Tongue (tissue), 3 donors: ENCODE results near the gene QSER1. TPM values are rescaled to one million over a fixed set of nuclear protein-coding genes. Genes with fewer than 3 reads are reported as not detected.
"Not testable (repeated sequence)": the region's sequence is repeated elsewhere in the genome, so short reads cannot be mapped to it uniquely, and the experiment has no call there.

Source experiments
- DNase-seq: peaks from one replicate; pipeline ENCODE4 v3.0.0-alpha.2; 2015
- small RNA-seq: library from RNA; depleted of rRNA; stranded (forward); fragments of <200 nt; gene quantifications from one replicate; pipeline ENCODE3, GENCODE V24; 2014; ENCODE audit warnings: low replicate concordance
- total RNA-seq: library from RNA; depleted of rRNA; stranded (reverse); fragments of >200 nt; gene quantifications from one replicate; pipeline ENCODE4 v1.2.3, GENCODE V29; 2014

QSER1 gene
- total RNA-seq, 1 donor from 2014 or later, result 40.9 TPM

DNA sequence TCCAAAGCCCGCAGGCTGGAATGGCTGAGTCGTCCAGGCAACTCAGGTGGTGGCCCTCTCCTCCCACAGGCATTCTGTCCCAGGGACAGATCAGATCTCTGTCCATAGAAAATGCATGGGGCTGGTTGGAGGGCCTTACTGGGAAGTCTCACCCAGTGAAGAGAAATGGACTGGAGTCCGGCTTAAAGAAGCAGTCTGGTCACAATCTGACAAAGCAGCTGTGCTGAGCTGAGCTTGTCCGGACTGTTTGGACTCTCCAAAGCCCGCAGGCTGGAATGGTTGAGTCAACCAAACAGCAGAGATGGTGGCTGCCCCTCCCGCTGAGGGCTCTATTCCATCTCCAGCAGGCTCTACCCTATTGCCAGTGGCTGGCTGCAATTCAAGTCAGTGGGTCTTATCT is 108.7 kb downstream of the QSER1 start:
- no peak for DNase-seq

DNA sequence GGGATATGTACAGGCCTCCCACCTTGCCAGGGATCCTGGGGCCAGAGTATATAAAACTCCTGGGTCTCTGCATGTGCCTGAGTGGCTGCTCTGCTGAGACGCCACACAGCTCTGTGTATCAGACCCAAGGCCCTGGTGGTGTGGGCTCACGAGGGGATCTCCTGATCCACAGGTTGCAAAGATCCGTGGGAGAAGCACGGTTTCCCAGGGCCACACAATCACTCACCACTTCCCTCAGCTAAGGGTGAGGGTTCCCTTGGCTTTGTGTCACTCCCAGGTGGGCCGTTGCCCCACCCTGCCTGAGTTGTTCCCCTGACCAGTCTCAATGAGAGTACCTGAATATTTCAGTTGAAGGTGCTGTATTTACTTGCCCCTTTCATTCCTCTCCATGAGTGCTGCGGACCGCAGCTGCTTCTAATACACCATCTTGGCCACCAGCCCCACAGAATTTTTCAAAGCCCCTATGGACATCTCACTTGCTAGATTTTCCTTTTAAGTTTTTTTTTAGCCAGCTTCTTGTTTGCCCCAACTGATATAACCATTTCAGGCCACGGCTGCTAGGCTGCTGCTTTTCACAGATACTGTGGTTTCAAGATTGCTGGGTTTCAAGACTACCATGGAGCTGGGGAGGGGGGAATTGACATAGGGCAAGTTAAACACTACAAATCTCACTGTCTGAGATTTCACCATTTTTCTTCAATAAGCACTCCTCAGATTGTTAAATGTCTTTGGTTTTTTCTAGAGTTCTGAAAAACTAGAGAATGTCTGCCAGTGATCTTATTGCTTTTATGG is 109.3 kb downstream of the QSER1 start:
- DNase-seq, result no peak

DNA sequence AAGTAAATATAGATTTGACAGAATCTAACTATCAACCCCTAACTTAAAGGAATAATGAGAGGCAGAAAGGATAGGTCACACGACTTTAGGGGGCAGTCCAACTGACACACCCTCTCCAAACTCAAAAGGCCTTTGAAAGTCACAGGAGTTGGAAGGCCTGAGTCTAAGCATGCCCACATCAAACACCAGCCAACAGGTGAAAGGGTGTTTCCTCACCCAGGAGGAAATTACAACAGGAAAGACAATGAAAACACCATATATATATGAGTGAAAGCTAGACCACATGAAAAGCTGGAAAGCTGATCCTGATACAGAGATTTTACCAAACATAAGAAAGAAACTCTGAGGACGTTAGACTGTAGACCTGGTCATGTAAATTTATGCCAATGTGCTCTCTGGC is 112.6 kb downstream of the QSER1 start:
- DNase-seq, result no peak

DNA sequence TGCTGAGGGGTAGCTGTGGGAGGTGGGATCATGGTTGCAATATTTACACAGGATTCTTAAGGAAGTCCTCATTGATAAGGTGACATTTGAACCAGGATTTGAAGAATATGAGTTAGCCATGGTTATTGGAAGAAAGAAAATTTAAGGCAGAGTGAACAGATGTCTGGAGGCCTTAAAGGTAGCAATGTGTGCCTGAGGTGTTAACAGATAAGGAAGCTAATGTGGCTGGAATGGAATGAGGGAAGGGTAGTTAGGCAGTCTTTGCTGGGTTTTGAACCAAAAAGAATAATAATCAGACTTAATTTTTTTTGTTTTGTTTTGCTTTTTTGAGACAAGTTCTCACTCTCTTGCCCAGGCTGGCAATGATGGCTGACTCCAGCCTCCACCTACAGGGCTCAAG is 113.4 kb downstream of the QSER1 start:
- DNase-seq, result no peak

DNA sequence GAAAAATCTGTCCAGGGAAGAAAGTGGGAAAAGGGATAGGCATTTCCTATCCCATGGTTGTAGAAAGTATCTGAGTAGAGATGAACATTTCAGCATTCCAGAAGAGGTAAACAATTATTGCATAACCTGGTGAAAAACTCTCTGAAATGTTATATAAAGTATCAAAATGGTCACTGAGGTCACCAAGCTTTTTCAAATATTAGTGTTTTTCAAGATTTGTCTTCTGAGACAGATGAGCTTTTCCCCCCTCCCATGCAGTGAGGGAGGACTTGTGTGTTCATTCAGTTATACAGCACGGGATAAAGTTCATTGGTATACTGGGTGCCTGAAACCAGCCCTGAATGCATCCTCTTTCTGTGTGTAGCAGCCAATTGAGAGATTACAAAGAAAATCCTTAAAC is 121.1 kb downstream of the QSER1 start:
- no peak for DNase-seq

DNA sequence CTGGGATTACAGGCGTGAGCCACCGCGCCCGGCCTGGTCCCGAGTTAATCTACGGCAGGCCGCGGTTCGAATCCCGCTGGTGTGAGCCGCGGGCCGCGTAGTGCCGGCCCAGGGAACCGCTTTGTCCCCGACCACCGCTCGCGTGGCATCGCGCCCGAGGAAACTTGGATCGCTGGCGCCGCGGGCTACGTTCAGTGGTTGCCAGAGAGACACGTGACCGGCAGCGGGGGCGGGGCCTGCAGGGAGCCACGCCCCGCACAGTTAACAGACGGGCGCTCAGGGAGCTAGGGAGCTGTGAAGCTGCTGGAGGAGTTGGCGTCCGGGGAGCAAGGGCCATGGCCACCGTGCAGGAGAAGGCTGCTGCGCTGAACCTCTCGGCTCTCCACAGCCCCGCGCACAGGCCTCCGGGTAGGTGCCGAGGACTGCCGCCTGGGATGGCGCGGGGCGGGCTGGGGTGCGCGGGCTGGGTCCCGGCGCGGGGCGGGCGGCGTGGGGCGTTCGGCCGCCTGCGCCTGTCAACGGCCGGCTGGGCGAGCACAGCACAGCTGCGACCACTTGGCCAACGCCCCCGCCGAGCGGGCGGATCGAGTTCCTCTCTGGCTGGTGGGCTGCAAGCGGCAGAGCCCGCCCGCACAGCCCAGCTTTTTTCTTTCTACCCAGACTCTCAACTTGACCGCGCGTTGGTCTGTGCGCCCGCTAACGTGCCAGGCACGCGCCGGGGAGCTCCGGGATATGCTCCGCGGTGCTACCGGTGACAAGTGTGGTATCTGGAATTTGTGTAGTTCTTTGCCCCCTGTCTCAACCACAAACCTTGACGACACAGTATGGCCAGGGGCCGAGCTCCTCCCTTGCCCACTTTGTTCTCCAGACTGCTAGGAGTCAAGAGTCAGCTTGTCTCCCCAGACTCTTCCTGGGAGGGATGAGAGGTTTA is 123.3 kb downstream of the QSER1 start, which contains the start of gene DEPDC7:
Gene DEPDC7, plus strand, starts transcription at position 258 of the 931 bp plus-strand sequence. Its CDS starts 78 bp downstream, at position 336.
- DNase-seq, result peak; percentile 96

DNA sequence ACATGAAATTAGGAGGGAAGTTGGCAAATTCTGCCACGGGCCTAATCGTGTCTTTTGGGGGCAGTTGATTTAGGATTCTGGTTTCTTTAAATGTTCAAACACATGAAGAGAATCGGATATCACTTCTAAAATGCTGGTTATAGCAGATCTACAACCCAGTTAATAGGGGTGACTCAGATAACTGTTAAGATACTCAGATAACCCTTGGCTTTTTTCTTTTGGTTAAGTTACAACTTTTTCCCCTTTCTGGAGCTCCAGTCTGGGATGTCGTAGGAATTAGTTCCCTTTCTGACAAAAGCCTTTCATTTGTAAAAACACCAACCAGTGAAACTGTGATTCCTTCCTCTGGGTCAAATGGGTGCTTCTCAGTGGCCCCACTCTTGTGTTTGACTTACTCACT is 124.0 kb downstream of the QSER1 start:
- no peak for DNase-seq

DNA sequence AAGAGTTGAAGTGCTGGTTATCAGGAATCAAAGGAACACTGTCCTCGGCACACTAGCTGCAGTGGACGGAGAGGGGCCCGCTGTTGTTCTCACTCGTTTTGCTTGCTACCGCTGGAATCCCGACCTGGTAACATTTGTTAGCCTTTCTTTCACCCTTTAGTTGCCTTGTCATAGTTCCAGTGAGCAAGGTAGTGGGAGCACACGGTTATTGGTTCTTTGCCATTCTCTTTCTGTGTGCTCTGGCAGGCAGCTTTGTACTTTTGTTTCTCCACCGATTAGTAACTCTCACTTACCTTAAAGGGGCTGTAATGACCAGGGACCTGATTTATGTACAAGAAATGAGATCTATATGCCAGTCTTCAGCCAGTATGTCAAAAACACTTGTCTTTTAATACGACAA is 124.9 kb downstream of the QSER1 start:
- DNase-seq, result no peak

DNA sequence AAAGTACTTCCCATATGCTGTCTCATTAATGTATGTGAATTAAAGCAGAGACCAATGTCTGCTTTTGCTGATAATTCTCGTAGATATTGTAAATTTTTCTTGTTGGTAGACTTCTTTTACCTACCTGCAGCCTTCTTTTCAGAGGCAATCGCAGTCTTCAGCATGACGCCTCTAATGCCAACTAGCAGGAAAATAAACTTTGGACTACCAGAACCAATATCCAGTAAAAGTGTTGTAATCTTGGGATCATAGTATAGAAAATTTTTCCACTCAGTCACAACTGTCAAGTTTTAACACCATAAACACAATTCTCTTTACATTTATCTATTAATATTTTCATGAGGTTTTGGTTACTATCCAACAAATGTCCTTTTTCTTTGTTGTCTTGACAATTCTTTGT is 125.4 kb downstream of the QSER1 start:
- DNase-seq, result no peak

DNA sequence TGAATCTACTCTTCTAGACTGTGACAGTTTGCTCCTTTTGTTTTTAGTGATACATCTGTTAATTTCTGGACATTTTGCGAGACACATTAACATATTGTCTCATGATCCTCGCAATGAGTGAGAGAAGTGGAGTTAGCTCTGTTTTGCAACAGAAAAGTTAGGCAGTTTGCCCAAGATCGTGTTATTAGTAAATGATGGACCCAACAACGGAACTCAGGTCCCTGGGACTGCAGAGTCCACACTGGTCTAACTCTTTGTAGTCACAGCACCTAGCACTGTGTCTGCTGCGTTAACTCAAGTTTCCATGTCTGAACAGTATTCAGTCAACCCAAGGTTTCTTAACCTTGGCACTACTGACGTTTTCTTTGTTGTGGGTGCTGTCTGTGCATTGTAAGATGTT is 126.2 kb downstream of the QSER1 start:
- DNase-seq, result no peak

DNA sequence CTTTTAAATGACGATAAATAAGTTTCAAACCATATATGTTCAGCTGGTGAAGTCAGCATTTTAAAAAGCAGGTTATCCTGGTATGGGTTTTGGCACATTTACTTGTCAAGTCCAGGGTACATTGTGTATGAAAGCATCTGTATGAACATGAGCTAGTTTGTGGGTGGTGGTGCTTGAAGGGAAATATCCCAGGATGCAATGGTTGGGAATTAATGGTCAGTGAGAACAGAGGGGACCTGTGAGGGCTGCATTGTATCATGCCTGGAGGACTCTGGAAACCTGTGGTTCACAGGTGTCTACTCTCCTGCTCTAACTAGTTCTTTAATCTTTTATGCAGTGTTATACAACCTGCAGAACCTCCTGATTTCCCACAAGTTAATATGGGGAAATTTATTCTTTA is 128.9 kb downstream of the QSER1 start:
- no peak for DNase-seq

DNA sequence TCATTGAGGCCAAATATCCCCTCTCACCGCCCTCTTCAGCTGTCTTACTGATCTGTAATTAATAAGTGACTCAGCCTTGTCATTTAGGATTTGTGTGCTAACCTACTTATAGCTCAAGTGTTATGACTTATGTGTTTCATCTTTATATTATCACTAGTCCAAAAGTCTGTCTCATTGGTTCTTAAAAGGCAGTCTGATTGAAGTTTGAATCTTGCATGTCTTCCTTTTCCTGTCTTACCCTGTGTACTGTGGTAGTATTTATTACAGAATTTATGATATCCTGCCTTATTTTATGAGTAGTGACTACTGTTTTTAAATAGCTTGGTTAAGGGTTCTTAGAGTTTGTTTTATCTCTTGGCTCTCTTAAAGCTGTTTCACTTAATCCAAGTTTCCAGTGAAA is 129.3 kb downstream of the QSER1 start:
- DNase-seq, result no peak

DNA sequence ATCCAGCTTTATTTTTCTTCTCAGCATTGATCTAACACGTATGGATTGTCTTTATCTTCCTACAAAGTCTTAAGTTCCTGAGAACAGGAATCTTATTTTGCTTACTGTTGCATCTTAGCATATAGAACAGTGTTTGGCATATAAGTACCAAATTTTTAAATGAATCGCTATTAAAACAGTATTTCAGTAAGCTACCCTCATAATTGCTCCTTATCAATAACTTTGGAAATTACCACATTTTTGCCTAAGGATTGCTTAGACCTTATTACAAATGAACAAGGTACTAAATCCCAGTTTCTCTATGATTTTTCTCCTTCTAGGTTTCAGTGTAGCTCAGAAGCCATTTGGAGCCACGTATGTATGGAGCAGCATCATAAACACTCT is 132.7 kb downstream of the QSER1 start:
- DNase-seq, result no peak

DNA sequence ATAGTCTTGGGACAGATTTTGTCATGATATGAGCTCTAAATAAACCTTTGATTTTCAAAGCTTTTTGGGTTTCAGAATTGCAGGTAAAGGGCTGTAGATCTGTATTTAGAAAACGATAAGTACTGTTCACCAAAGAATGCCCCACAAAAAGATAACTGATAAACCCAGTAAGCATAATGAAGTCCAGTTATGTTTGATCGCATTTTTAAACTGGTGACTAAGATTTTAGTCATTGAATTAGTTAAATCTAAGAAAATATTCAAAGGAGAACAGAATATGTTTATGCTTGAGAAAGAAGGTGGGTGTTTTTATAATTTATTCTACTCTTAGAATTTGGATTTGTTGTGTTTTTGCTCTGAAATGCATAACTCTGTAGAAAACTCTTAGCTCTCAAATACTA is 134.6 kb downstream of the QSER1 start:
- DNase-seq, result no peak

DNA sequence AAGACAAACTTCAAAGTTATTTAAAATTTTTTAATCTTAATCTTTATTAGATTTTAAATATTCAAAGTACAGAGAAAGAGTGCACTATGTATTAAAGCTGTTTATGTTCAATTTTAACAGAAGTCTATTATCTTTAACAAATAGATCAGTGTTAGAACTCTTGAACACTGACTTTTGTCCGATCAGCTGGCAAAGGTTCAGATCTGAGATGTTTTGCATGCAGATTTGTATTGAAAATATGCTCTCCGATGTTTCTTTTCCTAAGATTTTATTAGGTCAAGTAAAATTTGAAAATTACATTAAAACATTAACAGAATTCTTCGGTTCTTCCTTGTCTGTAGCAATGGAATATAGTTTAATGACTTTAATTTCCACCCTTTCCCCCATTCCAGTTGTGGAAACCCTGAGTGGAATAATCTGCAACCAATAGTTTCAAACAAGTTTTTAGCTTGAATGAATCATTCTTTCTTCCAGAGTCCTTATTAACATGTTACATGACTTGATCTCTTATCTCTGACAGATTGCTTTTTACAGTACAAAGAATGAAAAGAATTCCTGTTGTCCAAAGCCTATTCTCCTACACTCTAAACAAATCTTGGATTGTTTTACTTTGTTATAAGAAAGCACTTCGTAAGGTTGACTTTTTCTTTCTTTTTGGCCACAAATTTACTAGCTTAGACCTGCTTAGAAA is 135.4 kb downstream of the QSER1 start:
- DNase-seq, result no peak

DNA sequence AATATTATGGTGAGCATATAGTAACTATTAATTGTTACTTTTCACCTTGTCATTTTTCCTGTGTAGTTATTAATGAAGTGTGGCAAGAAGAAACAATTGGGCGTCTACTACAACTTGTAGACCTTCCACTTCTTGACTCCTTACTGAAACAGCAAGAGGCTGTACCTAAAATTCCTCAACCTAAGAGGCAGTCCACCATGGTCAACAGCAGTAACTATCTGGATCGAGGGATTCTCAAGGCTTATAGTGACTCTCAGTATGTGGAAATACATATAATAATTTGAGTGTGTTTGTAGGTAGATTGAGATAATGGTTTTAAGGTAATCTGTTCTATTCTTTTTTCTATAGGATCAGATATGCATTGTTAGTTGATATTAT is 135.9 kb downstream of the QSER1 start:
- no peak for DNase-seq

DNA sequence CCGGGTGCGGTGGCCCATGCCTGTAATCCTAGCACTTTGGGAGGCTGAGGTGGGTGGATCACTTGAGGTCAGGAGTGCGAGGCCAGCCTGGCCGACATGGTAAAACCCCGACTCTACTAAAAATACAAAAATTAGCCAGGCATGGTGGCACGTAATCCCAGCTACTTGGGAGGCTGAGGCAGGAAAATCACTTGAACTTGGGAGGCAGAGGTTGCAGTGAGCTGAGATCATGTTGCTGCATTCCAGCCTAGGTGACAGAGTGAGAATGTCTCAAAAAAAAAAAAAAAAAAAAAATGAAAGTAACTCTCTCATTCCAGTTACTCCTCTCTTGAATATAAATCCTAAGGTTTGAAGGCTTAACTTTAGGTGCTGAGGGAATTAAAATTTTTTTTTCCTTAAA is 136.6 kb downstream of the QSER1 start:
- not testable (repeated sequence) for DNase-seq

Small RNAs within 50 kb of the gene (small RNA-seq; reads per million reads assigned to genes)
- gene RF00019, result not detected

Other genes with a start within 250 kb of the QSER1 start
- gene CCDC73, start 98.1 kb upstream of the QSER1 start, total RNA-seq, result not detected
- gene PRRG4, start 62.9 kb upstream of the QSER1 start, total RNA-seq, result 5.8 TPM
- 17.0 TPM for gene DEPDC7, start 123.1 kb downstream of the QSER1 start, total RNA-seq
- 21.0 TPM for gene TCP11L1, start 146.8 kb downstream of the QSER1 start, total RNA-seq